MM.1S (cell line): ENCODE data around the gene HSDL2.

Experiments used
- CTCF ChIP-seq: fragments of 300-600 bp; sonication (generic); IDR thresholded peaks from 2 replicates; pipeline ENCODE4 v1.5.1; 2016; ENCODE audit warnings: antibody characterized with exemption, low read length, mixed read lengths
- EZH2 ChIP-seq: fragments of 300-600 bp; sonication (generic); optimal IDR thresholded peaks from 2 replicates; pipeline ENCODE3; 2017; ENCODE audit warnings: low read depth, mild to moderate bottlenecking, antibody characterized with exemption, low read length, mixed read lengths
- EZH2phosphoT487 ChIP-seq: fragments of 300-600 bp; sonication (generic); IDR thresholded peaks from 2 replicates; pipeline ENCODE4 v1.6.1; 2018; ENCODE audit warnings: antibody characterized with exemption, low read length

- TF ChIP-seq EZH2, result no peak
- TF ChIP-seq CTCF, result no peak
- TF ChIP-seq EZH2phosphoT487, result no peak
Observed at GRCh38 chr9:112375361-112375760, 4.5 kb upstream of the HSDL2 start.
